Transverse colon (tissue), 3 donors: Measurements from ENCODE around the gene PPP3CA.

Experiments used
- EP300 ChIP-seq: sonication (generic); formaldehyde crosslinking; IDR thresholded peaks from one replicate; pipeline ENCODE4 v1.6.1; 2017; ENCODE audit warnings: antibody characterized with exemption, low read depth
- POLR2AphosphoS5 ChIP-seq, 3 donors: sonication (generic); formaldehyde crosslinking; IDR thresholded peaks; one replicate each; pipeline ENCODE4 v1.6.1; 2016; ENCODE audit warnings: antibody characterized with exemption in 3 of 3

- TF ChIP-seq POLR2AphosphoS5 (IDR thresholded peaks at IDR 0.05): peak in 1 of 3 donors; percentile 29
- TF ChIP-seq EP300: no peak
Observed at GRCh38 chr4:101256222-101256621, 91.1 kb downstream of the PPP3CA start.
